Ovary (tissue), 3 donors: Measurements from ENCODE around the gene OSBPL5.

ENCODE experiments used
- POLR2A ChIP-seq: fragments of 450-650 bp; IDR thresholded peaks from one replicate; pipeline ENCODE4 v1.6.1; 2017; ENCODE audit warnings: antibody characterized with exemption, mild to moderate bottlenecking, moderate library complexity
- TF ChIP-seq, protein P1 (sequence below), 3 donors: fragments of 450-650 bp in 2 of 3; fragments of 200-600 bp in 1 of 3; IDR thresholded peaks; one replicate each; pipeline versions ENCODE4 v1.5.1 to v1.8.0; 2016 to 2022; ENCODE audit warnings: antibody characterized with exemption in 3 of 3, mild to moderate bottlenecking in 1 of 3
- donor health status: DM: no; HTN: no; CAD: no.

GRCh38 chr11:3088806-3089205, 76.3 kb downstream of the OSBPL5 start:
- TF ChIP-seq, protein P1, sequence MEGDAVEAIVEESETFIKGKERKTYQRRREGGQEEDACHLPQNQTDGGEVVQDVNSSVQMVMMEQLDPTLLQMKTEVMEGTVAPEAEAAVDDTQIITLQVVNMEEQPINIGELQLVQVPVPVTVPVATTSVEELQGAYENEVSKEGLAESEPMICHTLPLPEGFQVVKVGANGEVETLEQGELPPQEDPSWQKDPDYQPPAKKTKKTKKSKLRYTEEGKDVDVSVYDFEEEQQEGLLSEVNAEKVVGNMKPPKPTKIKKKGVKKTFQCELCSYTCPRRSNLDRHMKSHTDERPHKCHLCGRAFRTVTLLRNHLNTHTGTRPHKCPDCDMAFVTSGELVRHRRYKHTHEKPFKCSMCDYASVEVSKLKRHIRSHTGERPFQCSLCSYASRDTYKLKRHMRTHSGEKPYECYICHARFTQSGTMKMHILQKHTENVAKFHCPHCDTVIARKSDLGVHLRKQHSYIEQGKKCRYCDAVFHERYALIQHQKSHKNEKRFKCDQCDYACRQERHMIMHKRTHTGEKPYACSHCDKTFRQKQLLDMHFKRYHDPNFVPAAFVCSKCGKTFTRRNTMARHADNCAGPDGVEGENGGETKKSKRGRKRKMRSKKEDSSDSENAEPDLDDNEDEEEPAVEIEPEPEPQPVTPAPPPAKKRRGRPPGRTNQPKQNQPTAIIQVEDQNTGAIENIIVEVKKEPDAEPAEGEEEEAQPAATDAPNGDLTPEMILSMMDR (IDR thresholded peaks at IDR 0.05): no peak
- no peak for TF ChIP-seq POLR2A
